Endothelial cell of umbilical vein (primary cell): ENCODE measurements around the gene MGAM2. TPM values are rescaled to one million over a fixed set of nuclear protein-coding genes. Genes with fewer than 3 reads are reported as not detected.

ENCODE experiments used
- BruUV-seq: library from RNA; stranded (reverse); fragments of 400-500 nt; replicated peaks from 2 replicates; lab custom pipeline; 2021; lab: Mats Ljungman, UMichigan
- CTCF ChIA-PET: fragments of 300-600, 350-600 bp; sonication (Branson Sonifier 250); formaldehyde crosslinking; loops from one replicate; lab custom pipeline; 2021; ENCODE audit warnings: antibody characterized with exemption, inconsistent platforms; lab: Charles Lee
- POLR2A ChIA-PET: fragments of 300-600, 350-600 bp; sonication (Branson Sonifier 250); formaldehyde crosslinking; loops from one replicate; lab custom pipeline; 2021; ENCODE audit warnings: antibody characterized with exemption, inconsistent platforms; lab: Charles Lee
- DNase-seq: peaks from one replicate; pipeline ENCODE4 v3.0.0-alpha.2; 2011; ENCODE audit warnings: low read depth, low spot score
- FAIRE-seq: peaks from 2 replicates; lab custom pipeline; 2011; peaks lifted over from hg19 to GRCh38; lab: Jason Lieb, UNC
- H2AFZ ChIP-seq: 2 replicates; pipeline ENCODE4 v1.6.0; 2012; ENCODE audit warnings: low read depth, low read length, control low read depth, inconsistent platforms
- H3K27ac ChIP-seq: 2 replicates; pipeline ENCODE4 v1.5.1; 2011; ENCODE audit warnings: low read depth, mild to moderate bottlenecking, control low read depth, low read length, moderate library complexity; ENCODE audit not compliant: insufficient read depth
- H3K27me3 ChIP-seq, 2 experiments: 2 replicates each; pipeline versions ENCODE4 v1.6.0 to v1.6.1; 2011; ENCODE audit warnings: low read length in 2 of 2, mixed read lengths in 1 of 2; ENCODE audit not compliant: control insufficient read depth in 2 of 2, insufficient read depth in 2 of 2
- H3K36me3 ChIP-seq, 2 experiments: 2 replicates in 1 of 2; 3 replicates in 1 of 2; pipeline ENCODE4 v1.5.1; 2011; ENCODE audit warnings: low read length in 2 of 2, mild to moderate bottlenecking in 1 of 2, moderate library complexity in 1 of 2; ENCODE audit not compliant: control insufficient read depth in 2 of 2, insufficient read depth in 2 of 2; ENCODE audit errors: extremely low read depth in 1 of 2
- H3K4me1 ChIP-seq: 3 replicates; pipeline ENCODE4 v1.5.1; 2011; ENCODE audit warnings: mild to moderate bottlenecking, low read length; ENCODE audit not compliant: control insufficient read depth, insufficient read depth; ENCODE audit errors: extremely low read depth
- H3K4me2 ChIP-seq: 2 replicates; pipeline ENCODE4 v1.6.1; 2011; ENCODE audit warnings: low read length, control low read depth, mixed read lengths; ENCODE audit not compliant: insufficient read depth
- H3K4me3 ChIP-seq, 3 experiments: fragments of 200-600 bp in 1 of 3; sonication (generic), shearing (Covaris generic) in 1 of 3; replicated peaks in 1 of 3; 2 replicates each; pipeline ENCODE4 v1.5.1; 2011 to 2016; ENCODE audit warnings: control low read depth in 3 of 3, low read length in 3 of 3, mild to moderate bottlenecking in 2 of 3, inconsistent platforms in 1 of 3, low read depth in 1 of 3, moderate library complexity in 1 of 3; ENCODE audit not compliant: insufficient read depth in 1 of 3
- H3K79me2 ChIP-seq: 2 replicates; pipeline ENCODE4 v1.6.0; 2012; ENCODE audit warnings: low read length, inconsistent platforms; ENCODE audit not compliant: control insufficient read depth, insufficient read depth
- H3K9ac ChIP-seq: replicated peaks from 2 replicates; pipeline ENCODE3; 2011; ENCODE audit warnings: low read length, control low read depth; ENCODE audit not compliant: insufficient read depth; ENCODE audit errors: extremely low read depth
- H3K9me1 ChIP-seq: replicated peaks from 3 replicates; pipeline ENCODE4 v1.6.0; 2011; ENCODE audit warnings: mild to moderate bottlenecking, low read length; ENCODE audit not compliant: control insufficient read depth, insufficient read depth; ENCODE audit errors: extremely low read depth
- H3K9me3 ChIP-seq: replicated peaks from 2 replicates; pipeline ENCODE4 v1.5.1; 2012; ENCODE audit warnings: low read length, inconsistent platforms; ENCODE audit not compliant: control insufficient read depth, insufficient read depth
- H4K20me1 ChIP-seq: replicated peaks from 2 replicates; pipeline ENCODE3; 2011; ENCODE audit warnings: mild to moderate bottlenecking, low read length; ENCODE audit not compliant: control insufficient read depth, insufficient read depth; ENCODE audit errors: extremely low read depth
- EZH2 ChIP-seq: IDR thresholded peaks from 2 replicates; pipeline ENCODE4 v1.6.1; 2012; ENCODE audit warnings: borderline replicate concordance, low read depth, mild to moderate bottlenecking, moderate library complexity, low read length, inconsistent platforms; ENCODE audit not compliant: severe bottlenecking
- FOS ChIP-seq: IDR thresholded peaks from 2 replicates; pipeline ENCODE4 v1.6.1; 2011; ENCODE audit warnings: mild to moderate bottlenecking, low read length, moderate library complexity, borderline replicate concordance; ENCODE audit not compliant: insufficient read depth
- GATA2 ChIP-seq: IDR thresholded peaks from 2 replicates; pipeline ENCODE4 v1.7.0; 2011; ENCODE audit warnings: low read depth, mild to moderate bottlenecking, moderate library complexity, mixed read lengths, low read length; ENCODE audit not compliant: insufficient read length, insufficient read depth
- JUN ChIP-seq: IDR thresholded peaks from 2 replicates; pipeline ENCODE4 v1.6.1; 2011; ENCODE audit warnings: borderline replicate concordance, low read depth; ENCODE audit not compliant: insufficient read length, insufficient read depth
- MYC ChIP-seq: IDR thresholded peaks from one replicate; pipeline ENCODE4 v1.6.1; 2011; ENCODE audit warnings: mild to moderate bottlenecking, low read depth, low read length
- POLR2A ChIP-seq: IDR thresholded peaks from 2 replicates; pipeline ENCODE4 v1.6.1; 2012; ENCODE audit warnings: low read depth, mild to moderate bottlenecking, control low read depth, low read length
- POLR2AphosphoS5 ChIP-seq: IDR thresholded peaks from 2 replicates; pipeline ENCODE4 v1.6.1; 2012; ENCODE audit warnings: low read depth, mild to moderate bottlenecking, control low read depth, low read length, moderate library complexity; ENCODE audit not compliant: insufficient read depth
- dilution Hi-C: fragments of 300-500 bp; cut with MboI; formaldehyde crosslinking; loops from one replicate; pipeline ENCODE4 v1.15.0; 2019; ENCODE audit warnings: low sequenced_read_pairs; ENCODE audit not compliant: extremely low pct_ligation_motif_present
- intact Hi-C: fragments of 100-400 bp; cut with micrococcal nuclease; formaldehyde crosslinking; loops from one replicate; pipeline ENCODE4 v1.10.0; 2022
- polyA plus RNA-seq, 4 experiments: library from polyadenylated mRNA; depleted of rRNA in 3 of 4; stranded (reverse) in 3 of 4; unstranded in 1 of 4; fragments of >200 nt; gene quantifications; 2 replicates each; pipeline versions ENCODE4 v1.2.1 to v1.2.3, GENCODE V29; 2011 to 2012; ENCODE audit warnings: missing spikeins in 1 of 4
- total RNA-seq: library from RNA; stranded (reverse); gene quantifications from 2 replicates; pipeline ENCODE4 v1.2.3, GENCODE V29; 2021
- TF ChIP-seq, protein P1 (sequence below): IDR thresholded peaks from 2 replicates; pipeline ENCODE4 v1.6.1; 2011; ENCODE audit not compliant: insufficient read depth, insufficient read length
- TF ChIP-seq, protein P2 (sequence below), 2 donors: IDR thresholded peaks; 1 replicate in 1 of 2; 2 replicates in 1 of 2; pipeline ENCODE4 v1.5.1; 2011; ENCODE audit warnings: low read length in 2 of 2, mild to moderate bottlenecking in 2 of 2, moderate library complexity in 2 of 2, control low read depth in 1 of 2, inconsistent platforms in 1 of 2, low read depth in 1 of 2; ENCODE audit not compliant: insufficient read depth in 1 of 2; ENCODE audit errors: extremely low read depth in 1 of 2

The MGAM2 gene
- total and polyA plus RNA-seq, 2 donors (not counting 3 experiments of a cell fraction or from before 2014, with no cell fraction given): not detected

DNA sequence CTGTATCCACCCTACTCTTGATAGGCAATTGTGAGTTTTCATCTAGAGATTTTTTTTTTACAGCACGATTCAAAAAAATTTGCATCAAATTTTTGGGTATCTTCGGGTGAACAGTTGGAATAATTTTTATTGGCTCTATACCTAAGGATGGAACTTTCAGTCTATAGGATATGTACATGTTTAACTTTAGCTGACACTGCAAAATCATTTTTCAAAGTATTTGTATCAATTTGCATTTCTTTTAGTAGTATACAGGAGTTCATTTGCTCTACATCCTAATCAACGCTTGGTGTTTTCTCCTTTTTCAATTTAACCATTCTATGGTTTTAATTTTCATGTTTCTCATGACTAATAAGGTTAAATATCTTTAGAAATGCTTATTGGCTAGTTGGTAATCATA, 11.7 kb downstream of the MGAM2 start:
- ChIA-PET POLR2A (no interaction called here), CTCF (no interaction called here)
- TF ChIP-seq, protein P1, sequence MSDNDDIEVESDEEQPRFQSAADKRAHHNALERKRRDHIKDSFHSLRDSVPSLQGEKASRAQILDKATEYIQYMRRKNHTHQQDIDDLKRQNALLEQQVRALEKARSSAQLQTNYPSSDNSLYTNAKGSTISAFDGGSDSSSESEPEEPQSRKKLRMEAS: no peak
- TF ChIP-seq, protein P2, sequence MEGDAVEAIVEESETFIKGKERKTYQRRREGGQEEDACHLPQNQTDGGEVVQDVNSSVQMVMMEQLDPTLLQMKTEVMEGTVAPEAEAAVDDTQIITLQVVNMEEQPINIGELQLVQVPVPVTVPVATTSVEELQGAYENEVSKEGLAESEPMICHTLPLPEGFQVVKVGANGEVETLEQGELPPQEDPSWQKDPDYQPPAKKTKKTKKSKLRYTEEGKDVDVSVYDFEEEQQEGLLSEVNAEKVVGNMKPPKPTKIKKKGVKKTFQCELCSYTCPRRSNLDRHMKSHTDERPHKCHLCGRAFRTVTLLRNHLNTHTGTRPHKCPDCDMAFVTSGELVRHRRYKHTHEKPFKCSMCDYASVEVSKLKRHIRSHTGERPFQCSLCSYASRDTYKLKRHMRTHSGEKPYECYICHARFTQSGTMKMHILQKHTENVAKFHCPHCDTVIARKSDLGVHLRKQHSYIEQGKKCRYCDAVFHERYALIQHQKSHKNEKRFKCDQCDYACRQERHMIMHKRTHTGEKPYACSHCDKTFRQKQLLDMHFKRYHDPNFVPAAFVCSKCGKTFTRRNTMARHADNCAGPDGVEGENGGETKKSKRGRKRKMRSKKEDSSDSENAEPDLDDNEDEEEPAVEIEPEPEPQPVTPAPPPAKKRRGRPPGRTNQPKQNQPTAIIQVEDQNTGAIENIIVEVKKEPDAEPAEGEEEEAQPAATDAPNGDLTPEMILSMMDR (IDR thresholded peaks at IDR 0.05; ENCODE audit: extremely low read depth in 1 of 2, insufficient read depth in 1 of 2, low read depth in 1 of 2, low read length in 2 of 2): no peak
- TF ChIP-seq POLR2A: no peak
- Histone ChIP-seq H3K4me3 (no peak overlapping the region), H3K9ac (no peak overlapping the region), H4K20me1 (no peaks in the 10 kb centered on the region), H3K27ac (no peak overlapping the region), H2AFZ (no peak overlapping the region), H3K4me1 (no peaks in the 10 kb centered on the region), H3K4me2 (no peak overlapping the region), H3K79me2 (no peaks in the 10 kb centered on the region), H3K9me3 (no peaks in the 10 kb centered on the region), H3K9me1 (no peaks in the 10 kb centered on the region), H3K36me3 (no peaks in the 10 kb centered on the region), H3K27me3 (no peaks in the 10 kb centered on the region)
- intact Hi-C loops: no loop called here
- FAIRE-seq (no peak), DNase-seq (no peak)
- dilution Hi-C loops: no loop called here
- no TSS peak for BruUV-seq

DNA sequence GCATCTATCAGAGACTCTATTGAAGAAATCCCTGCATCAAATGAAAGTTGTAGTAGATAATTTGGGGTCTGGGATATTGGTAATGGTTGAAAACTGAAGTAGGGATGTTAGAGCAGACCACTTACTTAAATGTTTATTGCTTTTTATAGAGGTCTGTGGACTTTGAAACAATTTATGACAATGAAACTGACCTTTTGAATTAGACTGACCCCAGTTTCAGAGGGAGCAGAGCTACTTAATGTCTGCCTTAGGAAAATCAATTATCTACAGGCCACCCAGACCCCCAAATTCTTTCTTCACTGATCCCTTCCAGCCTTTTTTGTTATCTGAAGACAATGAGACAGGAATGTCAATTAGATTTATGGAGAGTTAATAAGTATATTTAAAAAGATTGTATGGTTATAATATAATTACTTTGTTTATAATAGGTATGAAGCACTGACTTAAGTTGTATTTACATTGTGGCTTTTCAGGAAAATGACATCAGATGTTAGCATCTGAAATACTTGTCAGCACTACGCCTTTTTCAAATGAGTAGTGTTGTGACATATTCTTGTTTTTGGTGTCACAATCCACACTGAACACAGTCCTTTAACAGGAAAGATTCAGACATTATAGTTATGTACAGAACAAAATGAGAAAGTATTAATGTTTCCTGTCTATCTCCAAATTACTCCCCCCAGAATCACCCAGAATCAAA, 13.9 kb downstream of the MGAM2 start:
- H3K27ac ChIP-seq: no peak overlapping the region
- no peak overlapping the region for H3K9ac ChIP-seq
- FAIRE-seq (no peak), DNase-seq (no peak)
- TF ChIP-seq GATA2 (no peak), EZH2 (no peak), MYC (no peak), JUN (no peak), FOS (no peak), POLR2AphosphoS5 (no peak), POLR2A (no peak)
- TF ChIP-seq, protein P1: no peak
- TF ChIP-seq, protein P2 (IDR thresholded peaks at IDR 0.05; ENCODE audit: extremely low read depth in 1 of 2, insufficient read depth in 1 of 2, low read depth in 1 of 2, low read length in 2 of 2): no peak
- no peak overlapping the region for H2AFZ ChIP-seq
- CTCF ChIA-PET: no interaction called here
- H3K4me2 ChIP-seq: no peak overlapping the region
- dilution Hi-C loops (no loop called here), intact Hi-C loops (no loop called here)
- no peaks in the 10 kb centered on the region for H3K79me2 ChIP-seq
- H4K20me1 ChIP-seq: no peaks in the 10 kb centered on the region
- no peaks in the 10 kb centered on the region for H3K27me3 ChIP-seq
- H3K4me1 ChIP-seq: no peaks in the 10 kb centered on the region
- no peaks in the 10 kb centered on the region for H3K9me1 ChIP-seq
- H3K9me3 ChIP-seq: no peaks in the 10 kb centered on the region
- no TSS peak for BruUV-seq
- H3K36me3 ChIP-seq: no peaks in the 10 kb centered on the region
- POLR2A ChIA-PET: no interaction called here
- no peak overlapping the region for H3K4me3 ChIP-seq
